Neuronal stem cell (in vitro differentiated cells): Measurements from ENCODE around the gene PIBF1.
A peak's percentile ranks its signal among the peaks of the same experiment; 100 is the strongest.

Source experiments
- DNase-seq: peaks from one replicate; pipeline ENCODE4 v3.0.0-alpha.2; 2013; ENCODE audit warnings: low spot score
- H2AFZ ChIP-seq: one replicate; pipeline ENCODE4 v1.6.1; 2013; ENCODE audit warnings: mild to moderate bottlenecking, low read length, inconsistent platforms
- H2AK5ac ChIP-seq: 2 replicates; pipeline ENCODE4 v1.6.1; 2013; ENCODE audit warnings: low read depth, mild to moderate bottlenecking, inconsistent platforms, low read length, moderate library complexity, mixed read lengths
- H2BK120ac ChIP-seq: 2 replicates; pipeline ENCODE4 v1.6.1; 2013; ENCODE audit warnings: low read depth, mild to moderate bottlenecking, inconsistent platforms, low read length, moderate library complexity, mixed read lengths
- H2BK12ac ChIP-seq: one replicate; pipeline ENCODE4 v1.6.1; 2013; ENCODE audit warnings: low read length, inconsistent platforms
- H2BK15ac ChIP-seq: 2 replicates; pipeline ENCODE4 v1.6.1; 2013; ENCODE audit warnings: mild to moderate bottlenecking, low read length, inconsistent platforms, mixed read lengths
- H2BK5ac ChIP-seq: one replicate; pipeline ENCODE4 v1.6.1; 2013; ENCODE audit warnings: inconsistent platforms, mild to moderate bottlenecking, low read length, moderate library complexity
- H3K14ac ChIP-seq: one replicate; pipeline ENCODE4 v1.6.1; 2013; ENCODE audit warnings: low read length, inconsistent platforms
- H3K18ac ChIP-seq: 2 replicates; pipeline ENCODE4 v1.6.1; 2013; ENCODE audit warnings: low read length, inconsistent platforms
- H3K23ac ChIP-seq: 2 replicates; pipeline ENCODE4 v1.6.1; 2013; ENCODE audit warnings: low read depth, mild to moderate bottlenecking, mixed read lengths, low read length, inconsistent platforms; ENCODE audit not compliant: poor library complexity
- H3K27ac ChIP-seq: replicated peaks from 3 replicates; pipeline ENCODE4 v1.5.1; 2013; ENCODE audit warnings: low read length, inconsistent platforms
- H3K27me3 ChIP-seq, 3 experiments: 2 replicates each; pipeline ENCODE4 v1.6.1; 2013; ENCODE audit warnings: low read length in 3 of 3, mild to moderate bottlenecking in 2 of 3, inconsistent platforms in 1 of 3, low read depth in 1 of 3, mixed read lengths in 1 of 3, moderate library complexity in 1 of 3; ENCODE audit not compliant: control insufficient read depth in 3 of 3, insufficient read depth in 3 of 3
- H3K36me3 ChIP-seq, 2 donors: replicated peaks in 1 of 2; 2 replicates each; pipeline ENCODE4 v1.6.1; 2013; ENCODE audit warnings: low read length in 2 of 2; ENCODE audit not compliant: control insufficient read depth in 2 of 2, insufficient read depth in 2 of 2
- H3K4ac ChIP-seq: 2 replicates; pipeline ENCODE4 v1.6.1; 2013; ENCODE audit warnings: inconsistent platforms, mild to moderate bottlenecking, low read length, moderate library complexity
- H3K4me1 ChIP-seq, 2 donors: 1 replicate in 1 of 2; 2 replicates in 1 of 2; pipeline ENCODE4 v1.6.1; 2013; ENCODE audit warnings: low read length in 2 of 2, low read depth in 1 of 2; ENCODE audit not compliant: control insufficient read depth in 2 of 2, insufficient read depth in 1 of 2
- H3K4me2 ChIP-seq: one replicate; pipeline ENCODE4 v1.6.1; 2013; ENCODE audit warnings: mild to moderate bottlenecking, low read length, inconsistent platforms; ENCODE audit not compliant: insufficient read depth, poor library complexity, severe bottlenecking
- H3K4me3 ChIP-seq, 2 donors: 2 replicates each; pipeline ENCODE4 v1.5.1; 2013; ENCODE audit warnings: low read length in 2 of 2, mild to moderate bottlenecking in 2 of 2, inconsistent platforms in 1 of 2, moderate library complexity in 1 of 2
- H3K79me1 ChIP-seq: one replicate; pipeline ENCODE4 v1.6.1; 2013; ENCODE audit warnings: low read depth, mild to moderate bottlenecking, inconsistent platforms, low read length, moderate library complexity
- H3K9ac ChIP-seq: one replicate; pipeline ENCODE4 v1.6.1; 2013; ENCODE audit warnings: mild to moderate bottlenecking, low read depth, low read length, inconsistent platforms; ENCODE audit not compliant: poor library complexity
- H3K9me3 ChIP-seq, 2 donors: replicated peaks in 1 of 2; 2 replicates each; pipeline versions ENCODE3 to v1.6.1; 2013; ENCODE audit warnings: low read length in 2 of 2, mild to moderate bottlenecking in 2 of 2, inconsistent platforms in 1 of 2, low read depth in 1 of 2, mixed read lengths in 1 of 2, moderate library complexity in 1 of 2; ENCODE audit not compliant: control insufficient read depth in 2 of 2, insufficient read depth in 1 of 2
- H4K8ac ChIP-seq: one replicate; pipeline ENCODE4 v1.6.1; 2013; ENCODE audit warnings: low read depth, mild to moderate bottlenecking, inconsistent platforms, low read length, moderate library complexity
- H4K91ac ChIP-seq: one replicate; pipeline ENCODE4 v1.6.1; 2013; ENCODE audit warnings: low read length, low read depth, mild to moderate bottlenecking, inconsistent platforms; ENCODE audit not compliant: poor library complexity
- WGBS, 2 donors: extraction: QIAGEN DNeasy Blood & Tissue Kit; methylation state at CpG; one replicate each; pipeline ENCODE4 v1.1.7; 2013; ENCODE audit warnings: missing lambda C conversion rate in 2 of 2, mixed read lengths in 1 of 2; ENCODE audit not compliant: insufficient read length in 2 of 2, insufficient replicate concordance in 1 of 2; ENCODE audit errors: extremely low coverage in 2 of 2; 5-methylcytosine and 5-hydroxymethylcytosine counted together

Gene PIBF1

DNA sequence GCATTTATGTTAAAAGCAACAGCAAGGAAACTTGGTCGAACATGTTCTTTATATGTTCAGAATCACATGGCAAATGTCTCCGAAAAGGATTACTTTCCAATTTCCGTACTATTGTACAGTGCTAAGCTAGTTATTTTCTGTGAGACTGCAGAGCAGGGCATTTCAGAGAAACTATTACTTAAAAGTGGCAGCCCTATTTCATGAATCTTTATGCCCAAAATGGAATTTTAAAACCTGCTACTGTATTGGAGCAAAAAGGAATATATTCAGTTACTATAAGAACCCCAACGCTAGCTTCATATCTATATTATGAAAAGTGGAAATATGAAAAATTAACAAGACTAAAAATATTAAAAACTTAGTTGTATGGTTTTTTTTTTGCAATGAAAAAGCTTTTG lies 274.6 kb downstream of the PIBF1 start:
- Histone ChIP-seq H2BK120ac (no peak overlapping the region), H2AK5ac (no peak overlapping the region), H2BK12ac (no peak overlapping the region), H4K8ac (no peak overlapping the region), H3K27ac (no peak overlapping the region), H2BK5ac (no peak overlapping the region), H4K91ac (no peak overlapping the region), H3K27me3 (peaks cover 0 to 43% (median 24%) of the 10 kb centered on the region in 3 experiments), H3K4me2 (no peak overlapping the region), H3K9me3 (no peaks in the 10 kb centered on the region), H3K79me1 (no peaks in the 10 kb centered on the region), H3K9ac (no peak overlapping the region), H3K4me1 (peaks cover 2 to 5% of the 10 kb centered on the region in 2 donors), H2AFZ (no peak overlapping the region), H3K36me3 (no peaks in the 10 kb centered on the region), H3K18ac (no peak overlapping the region), H3K4me3 (no peak overlapping the region), H3K23ac (no peak overlapping the region), H3K4ac (no peak overlapping the region), H2BK15ac (no peak overlapping the region), H3K14ac (no peak overlapping the region)
- no peak for DNase-seq
- no CpG with 5 or more reads among the region's 4 CpGs for WGBS, 2 donors

DNA sequence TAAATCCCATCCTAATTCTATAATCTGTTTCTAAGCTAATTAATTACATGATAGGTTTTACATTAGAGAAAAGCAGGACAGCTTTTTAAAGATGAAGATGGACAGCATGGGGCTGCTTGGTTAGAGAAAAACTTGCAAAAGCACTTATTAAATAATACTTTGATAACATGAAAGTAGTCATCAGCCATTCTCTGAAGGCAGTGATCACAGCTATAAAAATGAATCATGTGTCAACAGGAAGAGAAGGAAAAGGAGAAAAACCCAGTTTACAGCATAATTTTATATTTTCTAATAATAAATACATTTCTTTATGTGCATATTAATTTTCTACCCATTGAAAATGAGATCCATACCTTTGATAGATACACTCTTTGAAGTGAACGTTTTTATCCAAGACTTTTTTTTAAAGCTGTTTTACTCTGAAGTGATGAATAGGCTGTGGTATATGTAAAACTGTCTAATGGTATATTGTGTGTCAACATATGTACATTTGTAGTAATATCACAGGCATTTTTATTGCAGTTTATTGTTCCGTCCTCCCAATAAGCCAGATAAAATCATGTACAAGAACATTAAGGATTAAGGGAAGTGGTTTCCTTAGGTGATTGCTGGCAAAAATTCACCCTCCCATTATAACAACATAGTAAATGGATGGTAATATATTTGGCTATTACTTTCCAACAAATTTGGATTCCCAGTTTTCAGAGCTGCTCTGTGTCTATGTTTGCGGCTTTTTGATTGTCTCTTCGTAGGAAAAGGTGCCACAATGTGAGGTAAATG lies 275.5 kb downstream of the PIBF1 start:
- H2BK120ac ChIP-seq, result no peak overlapping the region
- H3K9ac ChIP-seq, result no peak overlapping the region
- H3K9me3 ChIP-seq, result no peaks in the 10 kb centered on the region
- H3K4me3 ChIP-seq, result no peak overlapping the region
- H2AK5ac ChIP-seq, result no peak overlapping the region
- no peak overlapping the region for H3K18ac ChIP-seq
- no CpG with 5 or more reads among the region's 4 CpGs for WGBS, 2 donors
- H3K23ac ChIP-seq, result no peak overlapping the region
- no peak overlapping the region for H2BK12ac ChIP-seq
- no peak overlapping the region for H2BK15ac ChIP-seq
- no peak for DNase-seq
- no peaks in the 10 kb centered on the region for H3K79me1 ChIP-seq
- H3K27me3 ChIP-seq, result peaks cover 0 to 43% (median 30%) of the 10 kb centered on the region in 3 experiments
- no peak overlapping the region for H2BK5ac ChIP-seq
- H3K4ac ChIP-seq, result no peak overlapping the region
- H3K4me1 ChIP-seq, result peaks cover 5% of the 10 kb centered on the region in 2 donors
- H3K36me3 ChIP-seq, result no peaks in the 10 kb centered on the region
- no peak overlapping the region for H3K4me2 ChIP-seq
- no peak overlapping the region for H2AFZ ChIP-seq
- H4K8ac ChIP-seq, result no peak overlapping the region
- no peak overlapping the region for H3K27ac ChIP-seq
- H3K14ac ChIP-seq, result no peak overlapping the region
- no peak overlapping the region for H4K91ac ChIP-seq

DNA sequence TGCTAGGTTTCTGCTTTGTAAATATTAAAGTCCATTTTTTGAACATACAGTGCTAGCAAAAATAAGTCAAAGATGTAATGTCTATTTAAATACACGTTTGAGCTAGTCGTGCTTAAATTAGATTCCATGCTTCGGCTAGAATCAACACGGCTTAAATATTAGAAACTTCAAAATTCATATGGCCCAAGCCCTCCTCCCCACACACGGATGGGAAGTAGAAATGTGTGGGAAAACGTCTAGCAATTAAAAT lies 276.1 kb downstream of the PIBF1 start:
- H3K23ac ChIP-seq, result no peak overlapping the region
- peak overlapping the region; percentile 97 for H2AFZ ChIP-seq
- H4K91ac ChIP-seq, result no peak overlapping the region
- no peak overlapping the region for H3K9ac ChIP-seq
- no peak overlapping the region for H2BK5ac ChIP-seq
- no peak for DNase-seq
- no peaks in the 10 kb centered on the region for H3K36me3 ChIP-seq
- no peak overlapping the region for H3K18ac ChIP-seq
- no peaks in the 10 kb centered on the region for H3K79me1 ChIP-seq
- H3K27ac ChIP-seq, result no peak overlapping the region
- no peak overlapping the region for H3K4me2 ChIP-seq
- no peak overlapping the region for H4K8ac ChIP-seq
- WGBS, 2 donors, result no CpG with 5 or more reads among the region's 6 CpGs
- no peak overlapping the region for H2BK120ac ChIP-seq
- H3K9me3 ChIP-seq, result no peaks in the 10 kb centered on the region
- H3K4me3 ChIP-seq, result peak overlapping the region in 1 of 2 donors; percentile 60
- H2BK15ac ChIP-seq, result no peak overlapping the region
- no peak overlapping the region for H3K14ac ChIP-seq
- H2BK12ac ChIP-seq, result no peak overlapping the region
- no peak overlapping the region for H3K4ac ChIP-seq
- peaks cover 0 to 43% (median 30%) of the 10 kb centered on the region in 3 experiments for H3K27me3 ChIP-seq
- no peak overlapping the region for H2AK5ac ChIP-seq
- peaks cover 5% of the 10 kb centered on the region in 2 donors for H3K4me1 ChIP-seq

DNA sequence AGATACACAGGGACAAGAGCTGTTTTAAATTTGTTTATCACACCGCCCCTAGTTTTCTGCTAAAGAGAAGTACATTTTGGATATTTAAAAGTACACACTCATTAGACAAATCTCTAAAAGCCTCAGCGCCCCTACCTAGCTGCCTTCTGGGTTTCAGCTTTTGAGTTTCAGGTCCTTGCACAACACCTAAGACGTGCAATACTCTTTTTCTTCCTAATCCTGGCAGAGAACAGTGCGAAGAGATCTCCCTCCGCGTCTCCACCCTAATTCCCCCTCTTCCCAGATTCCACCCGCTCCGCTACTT lies 276.5 kb downstream of the PIBF1 start:
- H3K4me1 ChIP-seq, result peaks cover 5% of the 10 kb centered on the region in 2 donors
- H3K14ac ChIP-seq, result no peak overlapping the region
- no peak overlapping the region for H3K23ac ChIP-seq
- no peak overlapping the region for H4K8ac ChIP-seq
- H3K27me3 ChIP-seq, result peaks cover 0 to 43% (median 30%) of the 10 kb centered on the region in 3 experiments
- H3K9me3 ChIP-seq, result no peaks in the 10 kb centered on the region
- H2BK15ac ChIP-seq, result no peak overlapping the region
- no peak overlapping the region for H2BK120ac ChIP-seq
- H3K4me2 ChIP-seq, result peak overlapping the region; percentile 94
- no peak overlapping the region for H3K4ac ChIP-seq
- no peak overlapping the region for H4K91ac ChIP-seq
- no peak overlapping the region for H3K9ac ChIP-seq
- DNase-seq, result no peak
- peak overlapping the region; percentile 97 for H2AFZ ChIP-seq
- no CpG with 5 or more reads among the region's 8 CpGs for WGBS, 2 donors
- H2BK5ac ChIP-seq, result no peak overlapping the region
- no peaks in the 10 kb centered on the region for H3K36me3 ChIP-seq
- no peaks in the 10 kb centered on the region for H3K79me1 ChIP-seq
- no peak overlapping the region for H3K27ac ChIP-seq
- H3K18ac ChIP-seq, result no peak overlapping the region
- H2BK12ac ChIP-seq, result no peak overlapping the region
- H3K4me3 ChIP-seq, result peak overlapping the region; percentile 60 to 69
- no peak overlapping the region for H2AK5ac ChIP-seq
